GM10248 (cell line): ENCODE results near the gene DEAF1.

ENCODE experiments used
- CTCF ChIA-PET: fragments of 300-600 bp; sonication (Branson Sonifier 250); formaldehyde crosslinking; extraction: SDS; loops from one replicate; lab custom pipeline; 2021; ENCODE audit warnings: antibody characterized with exemption; lab: Yijun Ruan, JAX
- POLR2A ChIA-PET: fragments of 350-650 bp; sonication (Branson Sonifier 250); formaldehyde crosslinking; extraction: SDS; loops from one replicate; lab custom pipeline; 2020; ENCODE audit warnings: antibody characterized with exemption; lab: Yijun Ruan, JAX
- DNase-seq: peaks from one replicate; pipeline ENCODE4 v3.0.0; 2012; ENCODE audit errors: extremely low spot score
- CTCF ChIP-seq: IDR thresholded peaks from 2 replicates; pipeline ENCODE4 v1.5.1; 2012; ENCODE audit warnings: mild to moderate bottlenecking, low read depth; ENCODE audit errors: extremely low read depth, missing control alignments, control extremely low read depth

DEAF1 gene

GRCh38 chr11:641806-642370, 53.1 kb downstream of the DEAF1 start:
- DNase-seq, result no peak
- ChIA-PET CTCF (interaction anchor here (1.6 kb wide), 1 partner anchor 87 kb away, joined by 5 read pairs; no protein-coding TSS in a partner anchor), POLR2A (no interaction called here)
- no peak for TF ChIP-seq CTCF

GRCh38 chr11:640021-640706, 54.9 kb downstream of the DEAF1 start:
- CTCF ChIA-PET, result interaction anchor here (1.2 kb wide), 1 partner anchor 22 kb away, joined by 3 read pairs; no protein-coding TSS in a partner anchor

GRCh38 chr11:639332-639955, 55.6 kb downstream of the DEAF1 start:
- no peak for DNase-seq
- ChIA-PET POLR2A (no interaction called here), CTCF (interaction anchor here (1.0 kb wide), 1 partner anchor 22 kb away, joined by 3 read pairs; no protein-coding TSS in a partner anchor)
- TF ChIP-seq CTCF, result no peak

More at GRCh38 chr11:640021-640706, 54.9 kb downstream of the DEAF1 start:
- no peak for DNase-seq
- TF ChIP-seq CTCF, result no peak
- POLR2A ChIA-PET, result no interaction called here

- POLR2A ChIA-PET, result no interaction called here
- DNase-seq, result no peak
- TF ChIP-seq CTCF, result no peak
- CTCF ChIA-PET, result interaction anchor here (1.0 kb wide), 1 partner anchor 23 kb away, joined by 3 read pairs; no protein-coding TSS in a partner anchor
Measured at GRCh38 chr11:638631-639331, 56.2 kb downstream of the DEAF1 start.

- DNase-seq, result no peak
- ChIA-PET POLR2A (no interaction called here), CTCF (no interaction called here)
- no peak for TF ChIP-seq CTCF
Measured at GRCh38 chr11:637593-638521, 57.2 kb downstream of the DEAF1 start.
